ENCODE measurements around the gene ACVR2B.

Gene ACVR2B

DNA sequence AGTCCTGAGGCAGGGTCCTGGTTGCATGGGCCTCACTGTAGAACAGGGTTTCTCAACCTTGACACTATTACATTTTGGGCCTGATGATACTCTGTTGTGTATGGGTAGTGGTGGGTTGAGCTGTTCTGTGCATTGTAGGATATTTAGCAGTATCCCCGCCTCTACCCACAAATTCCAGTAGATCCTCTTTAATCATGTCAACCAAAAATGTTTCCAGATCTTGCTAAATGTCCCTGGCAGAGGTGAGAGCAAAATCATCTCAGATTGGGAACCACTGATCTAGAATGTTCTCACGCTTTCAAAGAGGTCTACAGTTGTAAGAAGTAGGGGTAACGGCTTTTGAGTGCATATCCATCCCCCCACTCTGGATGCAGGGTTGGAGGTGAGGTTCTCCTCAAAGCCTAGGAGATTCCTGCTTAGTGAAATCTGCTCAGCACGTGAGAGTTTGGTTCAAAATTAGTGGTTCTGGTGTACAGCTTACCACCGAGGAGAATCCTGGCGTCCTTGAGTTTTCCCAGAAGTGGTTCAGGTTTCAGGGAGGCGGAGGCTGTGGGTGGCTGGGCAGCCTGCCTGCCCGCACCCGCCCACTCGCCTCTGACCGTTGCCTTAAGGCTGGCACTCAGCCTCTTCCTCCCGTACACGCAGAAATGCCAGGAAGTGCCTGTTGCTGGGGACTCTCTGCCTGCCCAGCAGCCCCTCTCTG is 5.3 kb downstream of the ACVR2B start:
- no peak for DNase-seq

DNA sequence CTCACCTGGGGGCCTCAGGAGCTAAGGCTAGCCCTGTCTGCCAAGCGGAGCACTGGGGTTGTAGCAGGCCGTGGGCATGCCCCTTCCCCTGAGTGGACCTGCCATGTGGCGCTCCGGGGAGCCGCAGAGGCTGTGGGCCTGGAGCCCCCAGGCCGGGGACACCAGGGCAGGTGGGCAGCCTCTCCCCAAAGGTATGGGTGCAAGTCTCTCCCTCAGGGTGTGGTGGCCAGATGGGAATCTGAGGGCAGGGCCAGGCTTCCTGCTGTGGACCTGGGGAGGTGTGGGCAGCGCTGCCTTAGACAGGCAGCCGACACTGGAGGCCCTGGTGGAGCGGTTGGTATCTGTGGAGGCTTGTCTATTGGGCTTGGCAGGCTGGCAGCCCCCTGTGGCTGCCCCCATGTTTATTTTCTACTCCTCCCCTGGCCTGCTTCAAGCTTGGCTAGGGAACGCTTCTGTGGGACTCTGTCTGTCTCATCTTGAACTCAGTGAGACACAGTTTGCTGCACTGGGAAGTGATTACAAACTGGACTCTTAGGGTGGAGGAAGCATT is 5.9 kb downstream of the ACVR2B start:
- no peak for DNase-seq

DNA sequence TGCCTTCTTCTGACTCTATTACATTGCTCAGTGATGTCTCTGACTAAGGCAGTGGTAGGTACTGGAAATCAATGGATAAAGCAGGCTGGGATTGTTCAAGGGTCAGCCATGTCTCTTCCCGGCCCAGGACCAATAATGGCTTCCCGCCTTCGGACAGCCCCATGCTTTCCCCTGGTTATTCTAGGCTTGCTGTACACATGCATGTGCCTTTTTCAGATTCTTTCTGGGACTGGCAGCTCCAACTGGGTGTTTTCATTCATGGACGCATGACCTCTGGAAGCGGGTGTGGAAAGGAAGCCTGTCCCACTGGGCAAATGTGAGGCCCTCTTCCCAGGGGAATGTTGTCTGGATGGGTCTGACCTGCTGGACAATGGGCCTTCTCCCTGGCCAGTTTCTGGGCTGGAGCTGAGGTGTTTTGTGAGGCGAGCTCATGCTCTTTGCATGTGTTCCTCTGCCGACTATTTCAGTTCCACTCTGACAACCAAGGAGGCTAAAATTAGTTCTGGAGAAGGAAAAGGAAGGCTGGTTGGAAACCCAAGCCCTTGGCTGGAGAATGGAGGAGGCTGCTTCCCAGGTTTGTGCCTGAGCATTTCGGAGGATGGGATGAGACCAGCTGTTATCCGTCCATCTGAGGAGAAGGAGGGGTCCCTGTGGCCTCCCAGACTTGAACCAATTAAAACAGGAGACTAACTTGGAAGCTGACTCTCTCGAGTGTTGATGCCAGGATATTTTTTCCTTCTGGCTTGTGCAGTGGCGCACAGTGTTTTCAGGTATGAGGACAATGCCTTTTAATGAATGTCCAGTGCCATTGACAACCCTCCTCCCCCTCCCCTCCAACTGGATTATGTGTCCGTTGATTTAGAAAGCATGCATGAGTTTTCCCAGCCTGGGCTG is 6.9 kb downstream of the ACVR2B start:
- no peak for DNase-seq

DNA sequence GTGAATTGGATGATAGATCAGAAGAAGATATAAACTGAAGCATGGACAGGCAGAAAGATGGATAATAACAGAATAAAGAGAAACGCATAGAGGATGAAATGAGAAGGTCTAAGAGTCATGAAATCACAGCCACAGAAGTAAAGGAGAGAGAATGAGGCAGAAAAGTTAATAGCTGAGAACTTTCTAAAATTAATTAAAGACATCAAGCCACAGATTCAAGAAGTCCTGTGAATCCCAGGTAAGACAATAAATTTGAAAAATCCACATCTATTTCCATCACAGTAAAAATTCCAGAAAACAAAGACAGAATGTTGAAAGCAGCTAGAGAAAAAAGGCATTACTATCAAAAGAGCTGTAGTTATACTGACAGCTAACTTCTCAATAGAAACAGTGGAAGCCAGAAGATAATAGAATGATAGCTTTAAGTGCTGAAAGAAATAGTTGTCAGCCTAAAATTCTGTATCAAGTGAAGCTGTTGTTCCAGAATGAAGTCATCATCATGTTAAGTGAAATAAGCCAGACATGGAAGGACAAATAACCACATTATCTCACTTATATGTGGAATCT is 12.0 kb downstream of the ACVR2B start:
- no peak for DNase-seq

DNA sequence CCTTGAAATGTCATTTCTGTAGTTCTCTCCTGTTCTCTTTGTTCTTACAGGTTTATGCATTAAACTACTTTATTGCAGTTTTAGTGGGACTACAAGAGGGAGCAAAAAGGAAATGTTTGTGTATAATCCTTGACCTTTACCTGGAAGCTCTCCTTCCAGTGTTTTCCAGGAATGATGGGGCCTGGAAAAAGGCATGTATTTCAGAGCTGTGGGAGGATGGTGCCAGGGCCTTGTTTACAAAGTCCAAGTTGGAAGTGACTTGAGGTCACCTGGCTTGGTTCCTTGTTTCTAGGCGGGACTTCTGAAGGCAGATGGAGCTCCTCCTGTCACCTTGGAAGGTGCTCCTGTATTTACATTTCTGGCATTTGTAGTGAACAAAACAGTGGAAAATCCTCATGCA is 15.1 kb downstream of the ACVR2B start:
- DNase-seq, result no peak

DNA sequence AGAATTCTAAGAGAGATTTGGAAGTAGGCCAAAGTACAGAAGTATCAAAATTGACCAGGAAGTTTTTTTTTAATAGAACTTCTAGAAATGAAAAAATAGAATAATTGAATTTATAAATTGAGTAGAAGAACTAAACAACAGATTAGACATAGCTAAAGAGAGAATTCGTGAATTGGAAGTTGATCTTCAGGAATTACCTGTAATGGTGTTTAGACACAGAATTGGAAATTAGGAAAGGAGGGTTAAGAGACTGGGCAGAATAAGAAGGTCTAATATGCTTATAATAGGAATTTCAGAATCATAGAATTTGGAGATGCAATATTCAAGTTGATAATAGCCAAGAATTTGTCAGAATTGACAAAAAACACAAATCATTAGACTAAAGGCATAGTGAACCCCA is 16.2 kb downstream of the ACVR2B start:
- no peak for DNase-seq

DNA sequence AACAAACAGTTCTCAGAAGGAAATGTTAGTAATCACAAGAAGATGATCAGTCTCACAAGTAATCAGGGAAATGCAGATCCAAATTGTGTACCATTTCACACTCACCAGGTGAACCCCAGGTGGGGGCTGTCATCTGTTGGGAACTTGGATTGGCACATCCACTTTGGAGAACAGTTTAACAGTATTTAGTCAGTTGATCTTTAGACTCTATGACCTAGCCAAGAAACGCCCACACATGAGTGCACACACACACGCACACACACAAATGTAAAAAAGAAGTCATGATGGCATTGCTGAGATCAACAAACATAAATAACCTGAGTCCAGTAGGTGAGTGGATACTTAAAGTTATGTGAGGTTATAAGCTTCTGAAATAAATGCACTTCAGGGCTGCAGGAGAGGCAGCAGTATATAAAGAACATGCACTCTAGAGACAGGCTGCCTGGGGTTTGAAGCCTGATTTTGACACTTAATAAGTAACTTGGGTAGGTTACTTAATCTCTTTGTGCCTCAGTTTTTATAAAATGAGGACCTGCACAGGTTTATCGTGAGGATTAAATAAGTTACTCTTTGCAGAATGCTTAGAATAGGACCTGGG is 17.7 kb downstream of the ACVR2B start:
- no peak for DNase-seq

DNA sequence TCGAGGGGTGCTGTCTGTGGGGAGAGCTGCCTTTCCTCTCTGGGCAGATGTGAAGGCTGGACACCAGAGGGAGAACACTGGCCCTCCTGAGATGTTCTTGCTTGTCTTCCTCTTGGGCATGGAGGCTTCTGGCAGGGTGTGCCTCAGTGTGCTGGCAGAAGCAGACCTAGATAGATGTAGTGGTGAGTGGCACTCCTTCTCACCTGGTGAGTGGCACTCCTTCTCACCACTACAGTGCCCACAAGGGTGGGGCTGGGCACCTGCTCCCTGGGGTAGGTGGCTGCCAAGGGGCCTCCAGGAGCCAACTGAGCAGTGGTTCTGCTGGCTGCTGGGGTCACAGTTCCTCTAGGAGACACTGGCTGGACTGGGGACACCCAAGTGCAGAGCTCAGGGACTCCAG is 18.7 kb downstream of the ACVR2B start:
- no peak for DNase-seq

DNA sequence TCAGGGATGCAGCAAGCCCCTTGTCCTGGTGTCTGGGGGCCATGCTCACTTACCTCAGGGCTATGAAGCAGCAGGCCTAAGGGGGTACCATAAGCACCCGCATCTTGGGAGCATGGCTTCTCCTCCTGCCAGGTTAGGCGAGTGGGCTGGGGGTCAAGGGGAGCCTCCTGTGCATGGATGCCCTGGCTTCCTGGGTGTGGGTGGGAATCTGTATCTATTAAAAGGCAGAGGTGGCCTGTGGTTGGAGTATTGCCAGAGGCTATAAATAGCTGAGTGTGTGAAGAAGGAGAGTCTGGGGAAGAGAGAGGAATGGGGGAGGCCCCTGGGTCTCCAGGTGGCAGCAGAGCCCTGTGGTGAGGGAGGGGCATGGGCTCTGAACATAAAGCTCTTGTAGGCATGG is 19.5 kb downstream of the ACVR2B start:
- no peak for DNase-seq

DNA sequence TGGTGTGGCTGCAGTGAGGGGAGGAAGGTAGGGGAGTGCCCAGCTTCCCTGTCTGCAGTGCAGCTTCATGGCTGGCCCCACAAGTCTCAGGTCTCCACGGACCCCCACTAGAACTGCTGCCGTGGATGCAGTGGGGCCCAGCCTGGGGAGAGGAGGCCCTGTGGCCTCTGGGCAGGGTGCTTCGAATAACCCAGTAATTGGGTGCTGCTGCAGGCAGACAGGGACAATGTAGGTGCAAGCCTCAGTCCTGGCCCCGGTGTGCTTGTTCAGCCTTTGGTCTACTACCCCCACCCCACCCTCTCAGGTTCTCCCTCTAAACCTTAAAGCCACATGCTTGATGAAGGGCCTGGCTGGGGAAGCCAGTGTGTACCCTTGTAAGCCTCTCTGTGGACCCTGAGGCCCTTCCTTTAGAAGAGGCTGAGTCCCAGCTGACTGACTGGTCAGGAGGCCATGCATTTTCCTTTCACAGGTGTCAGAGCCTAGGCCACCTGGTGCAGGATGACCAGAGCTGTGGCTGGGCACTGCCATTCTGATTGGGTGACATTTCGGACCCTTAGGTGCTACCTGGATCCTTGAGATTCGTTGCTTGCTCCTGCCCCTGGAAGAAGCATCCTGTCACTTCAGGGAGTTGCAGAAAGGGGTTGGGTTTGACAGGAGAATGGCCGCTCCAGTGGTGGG is 21.4 kb downstream of the ACVR2B start:
- DNase-seq, result no peak

DNA sequence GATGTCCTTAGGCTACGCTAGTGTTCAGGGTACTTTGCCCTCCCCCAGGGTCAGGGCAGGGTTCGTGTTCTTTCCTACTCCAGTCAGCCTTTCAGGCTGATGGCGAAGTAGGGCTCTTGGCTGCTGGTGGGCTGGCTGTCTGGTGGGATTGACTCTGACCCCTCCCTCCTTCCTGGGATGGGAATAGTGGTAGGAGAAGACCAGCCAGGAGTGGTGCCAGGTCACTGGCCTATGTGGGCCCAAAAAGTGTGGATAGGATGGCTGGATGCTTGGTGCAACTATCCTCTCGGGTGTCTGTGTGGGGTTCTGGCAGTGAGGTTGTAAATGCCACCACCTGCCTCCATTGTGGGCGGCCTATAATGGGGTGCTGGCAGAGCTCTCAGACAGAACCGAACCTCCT is 22.0 kb downstream of the ACVR2B start:
- no peak for DNase-seq

DNA sequence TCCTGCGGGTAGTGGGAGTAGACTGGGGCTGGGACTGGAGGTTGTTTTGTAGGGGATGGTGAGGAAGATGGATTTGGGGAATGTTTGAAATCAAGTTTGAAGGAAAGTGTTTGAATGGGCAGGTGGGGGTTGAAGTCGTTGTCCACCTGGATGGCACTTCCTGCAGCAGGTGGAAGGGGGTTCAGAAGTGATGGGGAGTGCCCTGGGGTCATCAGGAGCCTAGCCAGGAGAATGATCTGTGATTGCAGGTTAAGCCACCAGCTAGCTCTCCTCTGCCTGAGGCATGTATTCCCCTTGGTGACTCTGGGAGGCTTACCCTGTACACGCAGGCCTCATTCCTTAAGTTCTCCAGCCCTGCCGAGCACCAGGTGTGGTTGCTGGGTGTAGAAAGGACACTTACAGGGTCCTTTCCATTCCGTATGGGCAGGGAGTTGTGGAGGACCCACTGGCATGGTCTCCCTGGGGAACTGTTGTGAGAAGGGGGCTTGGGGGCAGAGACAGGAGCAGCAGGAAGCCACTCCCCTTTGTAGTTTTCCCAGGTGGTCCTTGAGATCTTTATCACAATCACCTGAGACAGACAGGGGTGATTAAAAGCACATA is 22.6 kb downstream of the ACVR2B start:
- DNase-seq, result no peak

DNA sequence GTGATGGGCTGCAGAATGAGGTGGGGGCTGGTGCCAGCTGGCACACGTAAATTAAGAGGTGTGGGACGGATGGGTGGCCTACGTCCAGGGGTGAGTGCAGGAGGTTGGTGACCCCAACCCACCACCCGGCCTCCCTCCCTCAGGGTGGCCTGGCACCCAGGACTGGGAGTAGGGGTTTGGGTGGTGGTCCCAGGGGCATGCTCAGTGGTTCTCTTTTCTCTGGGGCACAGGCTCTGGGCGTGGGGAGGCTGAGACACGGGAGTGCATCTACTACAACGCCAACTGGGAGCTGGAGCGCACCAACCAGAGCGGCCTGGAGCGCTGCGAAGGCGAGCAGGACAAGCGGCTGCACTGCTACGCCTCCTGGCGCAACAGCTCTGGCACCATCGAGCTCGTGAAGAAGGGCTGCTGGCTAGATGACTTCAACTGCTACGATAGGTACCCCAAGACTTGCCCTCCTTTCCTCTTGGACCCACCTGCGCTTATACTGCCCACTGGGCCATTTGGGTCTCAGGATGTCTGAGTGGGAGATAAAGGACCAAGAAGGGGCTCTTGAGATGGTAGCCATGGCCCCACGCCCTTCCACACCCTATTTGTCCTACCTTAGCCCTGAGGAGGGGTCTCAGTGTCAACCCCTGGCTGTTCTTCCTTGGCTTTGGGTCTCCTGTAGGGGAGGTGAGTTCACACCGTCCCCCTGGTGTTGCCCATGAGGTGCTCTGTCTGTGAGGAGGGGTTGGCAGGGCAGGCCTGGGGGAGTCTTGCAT is 23.5 kb downstream of the ACVR2B start:
- DNase-seq, result no peak

DNA sequence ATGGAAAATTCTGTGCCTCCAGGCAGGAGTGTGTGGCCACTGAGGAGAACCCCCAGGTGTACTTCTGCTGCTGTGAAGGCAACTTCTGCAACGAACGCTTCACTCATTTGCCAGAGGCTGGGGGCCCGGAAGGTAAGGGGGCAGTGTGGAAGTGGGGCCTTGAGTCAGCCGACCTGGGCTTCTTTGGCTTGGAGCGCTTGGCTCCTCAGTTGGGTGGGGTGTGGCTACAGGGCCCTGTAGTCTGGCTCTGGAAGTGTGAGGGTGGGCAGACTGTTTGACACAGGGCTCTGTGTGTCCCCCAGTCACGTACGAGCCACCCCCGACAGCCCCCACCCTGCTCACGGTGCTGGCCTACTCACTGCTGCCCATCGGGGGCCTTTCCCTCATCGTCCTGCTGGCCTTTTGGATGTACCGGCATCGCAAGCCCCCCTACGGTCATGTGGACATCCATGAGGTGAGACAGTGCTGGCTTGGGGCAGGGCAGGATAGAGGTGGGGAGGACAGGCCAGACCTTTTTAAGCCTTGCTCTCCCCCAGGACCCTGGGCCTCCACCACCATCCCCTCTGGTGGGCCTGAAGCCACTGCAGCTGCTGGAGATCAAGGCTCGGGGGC is 24.3 kb downstream of the ACVR2B start:
- no peak for DNase-seq

DNA sequence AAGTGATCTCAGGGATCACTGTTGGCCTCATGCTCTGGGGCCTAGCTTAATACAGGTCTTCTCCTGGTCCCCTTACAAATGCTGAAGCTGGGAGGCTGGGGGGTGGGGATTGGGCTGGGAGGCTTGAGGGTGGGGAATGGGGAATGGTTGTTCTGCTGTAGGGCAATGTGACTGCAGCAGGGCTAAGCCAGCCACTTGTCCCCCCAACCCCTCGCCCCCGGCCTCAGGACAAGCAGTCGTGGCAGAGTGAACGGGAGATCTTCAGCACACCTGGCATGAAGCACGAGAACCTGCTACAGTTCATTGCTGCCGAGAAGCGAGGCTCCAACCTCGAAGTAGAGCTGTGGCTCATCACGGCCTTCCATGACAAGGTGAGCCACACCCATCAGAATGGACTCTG is 25.2 kb downstream of the ACVR2B start:
- DNase-seq, result no peak

DNA sequence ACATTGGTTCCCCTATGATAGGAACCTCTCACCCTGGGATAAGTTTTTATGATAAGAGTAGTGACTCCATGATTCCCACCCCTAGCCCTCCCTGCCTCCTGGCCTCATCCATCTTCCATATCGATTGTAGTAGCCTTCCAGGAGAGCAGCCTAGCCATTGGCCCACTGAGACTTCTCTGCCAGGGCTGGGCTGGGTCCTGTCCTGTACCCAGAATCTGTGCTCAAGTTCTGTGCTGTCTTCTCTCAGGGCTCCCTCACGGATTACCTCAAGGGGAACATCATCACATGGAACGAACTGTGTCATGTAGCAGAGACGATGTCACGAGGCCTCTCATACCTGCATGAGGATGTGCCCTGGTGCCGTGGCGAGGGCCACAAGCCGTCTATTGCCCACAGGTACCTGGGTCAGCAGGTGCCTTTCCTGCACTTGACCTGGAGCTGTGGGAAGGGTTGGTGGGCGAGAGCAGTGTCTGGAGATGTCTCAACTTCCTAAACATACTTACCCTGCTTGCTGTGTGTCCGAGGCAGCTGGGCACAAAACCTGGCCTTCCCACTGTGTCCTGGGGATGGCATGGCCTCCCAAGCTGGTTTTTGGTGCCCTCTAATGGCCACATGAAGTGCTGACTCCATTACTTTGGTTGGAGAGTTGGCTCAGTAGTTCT is 25.9 kb downstream of the ACVR2B start:
- peak; percentile 37 for DNase-seq

DNA sequence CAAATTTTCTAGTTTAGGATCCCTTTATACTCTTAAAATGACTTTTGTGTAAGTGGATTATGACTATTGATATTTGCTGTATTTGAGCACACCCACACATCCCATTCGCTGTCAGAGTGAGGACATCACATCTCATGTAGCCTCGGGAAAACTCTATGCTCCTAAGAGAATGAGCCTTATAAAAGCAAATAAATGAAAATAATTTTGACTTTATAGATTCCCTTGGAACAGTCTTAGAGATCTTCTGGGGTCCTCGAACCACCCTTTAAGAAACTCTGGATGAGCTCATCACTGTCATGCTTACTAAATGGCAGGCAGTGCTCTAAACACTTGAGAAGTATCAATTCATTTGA is 26.4 kb downstream of the ACVR2B start:
- no peak for DNase-seq

DNA sequence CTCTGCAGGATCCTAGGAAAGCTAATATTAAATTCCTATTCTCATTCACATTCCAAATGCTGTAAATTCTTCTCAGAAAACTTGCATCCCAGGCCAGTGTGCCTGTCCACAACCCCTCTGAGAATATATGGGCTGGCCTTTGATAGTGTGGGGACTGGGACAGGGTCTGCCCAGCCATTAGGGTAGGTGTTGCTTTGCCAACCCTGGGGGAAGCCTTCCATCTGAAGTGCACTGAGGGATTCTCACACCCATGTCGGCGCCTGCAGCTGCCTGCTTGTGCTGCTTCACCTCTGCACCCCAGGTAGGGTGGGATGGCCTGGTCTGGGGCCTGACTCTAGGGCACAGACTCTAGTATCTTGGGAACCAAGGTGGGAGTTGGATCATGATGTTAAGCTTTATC is 27.2 kb downstream of the ACVR2B start:
- no peak for DNase-seq

DNA sequence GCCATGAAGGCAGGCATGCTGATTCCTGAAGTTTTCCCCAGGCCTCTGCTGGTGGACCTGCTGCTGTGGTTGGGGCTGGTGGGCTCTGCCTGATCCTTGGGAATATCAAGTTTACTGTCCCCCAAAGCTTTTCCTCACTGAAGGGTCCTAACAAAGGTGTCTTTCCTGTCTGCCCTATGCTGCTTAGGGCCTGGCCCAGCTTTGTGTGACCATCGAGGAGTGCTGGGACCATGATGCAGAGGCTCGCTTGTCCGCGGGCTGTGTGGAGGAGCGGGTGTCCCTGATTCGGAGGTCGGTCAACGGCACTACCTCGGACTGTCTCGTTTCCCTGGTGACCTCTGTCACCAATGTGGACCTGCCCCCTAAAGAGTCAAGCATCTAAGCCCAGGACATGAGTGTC is 29.3 kb downstream of the ACVR2B start:
- no peak for DNase-seq

DNA sequence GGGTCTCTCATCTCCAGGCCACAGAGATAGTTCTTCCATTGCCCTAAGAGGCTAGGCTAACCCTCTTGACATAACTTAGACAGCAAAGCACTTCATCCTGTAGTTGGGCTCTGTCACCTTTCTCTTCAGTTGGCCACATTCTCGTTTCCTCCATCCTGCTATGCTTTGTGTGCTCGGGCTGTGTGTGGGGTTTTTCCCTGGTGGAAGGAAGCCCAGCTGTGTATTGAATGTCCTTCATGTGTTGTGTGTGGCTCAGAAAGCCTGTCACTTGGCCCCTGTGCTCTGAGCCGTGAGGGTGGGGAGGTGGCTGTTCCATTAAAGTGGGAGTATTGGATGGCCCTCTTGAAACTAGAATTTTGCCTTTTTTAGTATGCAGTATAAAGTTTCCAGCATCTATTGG is 33.6 kb downstream of the ACVR2B start:
- no peak for DNase-seq

DNA sequence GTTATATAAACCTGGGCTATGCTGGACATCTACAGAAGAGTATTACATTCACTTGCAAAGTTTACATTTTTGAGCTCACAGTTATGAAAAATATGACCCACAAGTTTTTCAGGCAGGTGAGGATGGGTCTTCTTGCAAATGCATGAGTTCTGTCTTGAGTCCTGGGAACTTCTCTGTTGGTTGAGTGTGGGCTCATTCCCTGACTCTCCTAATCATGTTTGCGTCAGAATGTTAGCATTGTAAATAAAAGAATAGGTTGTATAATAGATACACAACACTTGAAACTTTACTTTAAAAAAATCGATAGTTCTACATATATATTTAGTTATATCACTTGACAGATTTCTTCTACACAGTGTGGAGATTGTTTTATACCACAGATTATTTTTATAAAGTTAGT is 35.3 kb downstream of the ACVR2B start:
- no peak for DNase-seq
